Measurements from ENCODE around the gene ABCB11.

DNA sequence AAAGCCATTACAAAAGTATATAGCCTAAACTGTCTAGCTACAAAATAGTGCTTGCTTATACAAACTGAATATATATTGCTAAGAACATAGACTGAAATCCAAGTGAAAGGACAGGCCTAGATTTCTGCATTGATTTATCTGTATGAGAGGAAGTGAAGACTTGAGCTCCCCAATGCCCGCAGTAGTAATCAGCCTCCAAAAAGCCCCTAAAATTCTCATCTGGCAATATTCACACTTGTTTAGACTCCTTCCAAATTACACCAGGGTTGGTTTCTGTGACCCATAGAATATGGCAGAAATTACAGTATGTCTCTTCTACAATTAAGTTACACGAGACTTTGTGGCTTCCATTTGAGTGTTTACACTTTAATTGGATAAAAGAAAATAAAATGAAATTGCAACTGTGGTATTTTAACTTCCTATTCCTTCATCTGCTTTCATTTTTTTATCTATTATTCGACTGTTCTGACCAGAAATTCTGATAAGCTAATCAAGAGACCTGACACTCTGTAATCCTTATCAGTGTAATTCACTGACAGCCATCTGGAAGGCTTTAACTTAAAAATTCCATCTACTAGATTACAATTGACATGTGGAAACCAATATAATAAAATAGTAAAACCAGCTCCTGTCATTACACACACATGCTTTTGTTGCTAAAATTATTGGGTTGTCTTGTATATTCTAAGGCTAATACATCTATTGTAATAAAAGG, 21.1 kb downstream of the ABCB11 start:
- TF ChIP-seq POLR2AphosphoS5 (IDR thresholded peaks at IDR 0.05; ENCODE audit: low read depth, low read length) (no peak), SIN3A (IDR thresholded peaks at IDR 0.05; ENCODE audit: borderline replicate concordance, low read depth, low read length) (no peak), RXRA (IDR thresholded peaks at IDR 0.05; ENCODE audit: borderline replicate concordance, low read depth) (no peak)
- TF ChIP-seq, protein P1, sequence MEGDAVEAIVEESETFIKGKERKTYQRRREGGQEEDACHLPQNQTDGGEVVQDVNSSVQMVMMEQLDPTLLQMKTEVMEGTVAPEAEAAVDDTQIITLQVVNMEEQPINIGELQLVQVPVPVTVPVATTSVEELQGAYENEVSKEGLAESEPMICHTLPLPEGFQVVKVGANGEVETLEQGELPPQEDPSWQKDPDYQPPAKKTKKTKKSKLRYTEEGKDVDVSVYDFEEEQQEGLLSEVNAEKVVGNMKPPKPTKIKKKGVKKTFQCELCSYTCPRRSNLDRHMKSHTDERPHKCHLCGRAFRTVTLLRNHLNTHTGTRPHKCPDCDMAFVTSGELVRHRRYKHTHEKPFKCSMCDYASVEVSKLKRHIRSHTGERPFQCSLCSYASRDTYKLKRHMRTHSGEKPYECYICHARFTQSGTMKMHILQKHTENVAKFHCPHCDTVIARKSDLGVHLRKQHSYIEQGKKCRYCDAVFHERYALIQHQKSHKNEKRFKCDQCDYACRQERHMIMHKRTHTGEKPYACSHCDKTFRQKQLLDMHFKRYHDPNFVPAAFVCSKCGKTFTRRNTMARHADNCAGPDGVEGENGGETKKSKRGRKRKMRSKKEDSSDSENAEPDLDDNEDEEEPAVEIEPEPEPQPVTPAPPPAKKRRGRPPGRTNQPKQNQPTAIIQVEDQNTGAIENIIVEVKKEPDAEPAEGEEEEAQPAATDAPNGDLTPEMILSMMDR (IDR thresholded peaks at IDR 0.05) = no peak

Data from SK-N-SH (cell line).